ENCODE results near the gene SDR9C7.

The SDR9C7 gene

DNA sequence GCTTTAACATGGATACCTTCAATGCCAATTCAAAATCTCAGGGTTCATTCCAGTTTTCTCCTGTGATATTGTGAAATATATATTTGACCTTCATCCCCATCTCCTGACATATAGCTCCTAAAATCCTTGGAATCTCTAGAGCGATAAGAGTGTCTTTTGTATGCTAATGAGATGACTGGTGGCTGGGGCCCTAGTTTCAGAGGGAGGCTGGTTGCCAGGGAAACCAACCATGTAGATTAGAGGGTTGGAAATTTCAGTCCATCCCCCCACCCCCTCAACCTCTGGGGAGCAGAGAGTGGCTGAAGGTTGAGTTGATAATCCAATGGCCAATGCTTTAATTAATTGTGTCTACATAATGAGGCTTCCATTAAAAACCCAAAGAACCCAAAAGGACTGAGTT, 59.4 kb downstream of the SDR9C7 start:
- no peak for DNase-seq (ENCODE audit: low spot score)

DNA sequence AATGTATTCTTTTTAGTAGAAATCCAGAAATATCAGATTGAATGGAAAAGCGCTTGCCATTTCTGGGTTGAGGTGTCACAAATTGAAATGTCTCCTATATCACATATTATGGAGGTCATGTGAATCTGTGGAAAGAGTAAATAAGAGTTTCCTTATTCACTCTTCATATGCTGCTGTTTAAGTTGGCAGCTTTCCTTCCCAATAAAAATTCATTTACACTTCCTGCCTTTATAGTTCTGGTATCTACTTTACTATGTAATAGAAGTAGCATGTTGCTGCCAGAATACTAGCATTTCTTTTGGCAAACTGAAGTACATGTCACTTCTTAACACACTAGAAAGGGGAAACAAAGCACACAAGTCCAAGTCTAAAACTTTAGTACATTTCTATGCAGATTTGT, 60.8 kb downstream of the SDR9C7 start:
- no peak for DNase-seq (ENCODE audit: low spot score)

All from hematopoietic multipotent progenitor cell treated with erythropoietin and hydrocortisone succinate and interleukin-3 and kit ligand, for 17 days (in vitro differentiated cells).